PC-3 (cell line): ENCODE results near the gene NXPE3. TPM values are rescaled to one million over a fixed set of nuclear protein-coding genes. Genes with fewer than 3 reads are reported as not detected.
A peak's percentile ranks its signal among the peaks of the same experiment; 100 is the strongest.

Source experiments
- ATAC-seq: fragments of 200-7000 bp; cut with Tn5 transposase; 2 replicates; pipeline ENCODE4 v1.9.1; 2020; ENCODE audit warnings: mild to moderate bottlenecking, moderate library complexity
- BruUV-seq: library from RNA; stranded (reverse); fragments of 400-500 nt; replicated peaks from 2 replicates; lab custom pipeline; 2021; lab: Mats Ljungman, UMichigan
- CTCF ChIA-PET: fragments of 300-600 bp; sonication (Branson Sonifier 250); formaldehyde crosslinking; loops from one replicate; lab custom pipeline; 2022; ENCODE audit warnings: antibody characterized with exemption; lab: Charles Lee
- POLR2A ChIA-PET: fragments of 300-600 bp; sonication (Branson Sonifier 250); formaldehyde crosslinking; loops from one replicate; lab custom pipeline; 2022; ENCODE audit warnings: antibody characterized with exemption; ENCODE audit not compliant: unreplicated experiment; lab: Charles Lee
- DNase-seq: peaks from one replicate; pipeline ENCODE4 v3.0.0-alpha.2; 2015
- H2AFZ ChIP-seq: fragments of 300-600 bp; sonication (generic); 2 replicates; pipeline ENCODE4 v1.6.0; 2016; ENCODE audit warnings: antibody characterized with exemption, low read length
- H3F3A ChIP-seq: fragments of 300-600 bp; sonication (generic); one replicate; pipeline ENCODE4 v1.6.0; 2017; ENCODE audit warnings: antibody characterized with exemption, low read length, control low read depth, mild to moderate bottlenecking; ENCODE audit not compliant: unreplicated experiment
- H3K27ac ChIP-seq: fragments of 300-600 bp; sonication (generic); 2 replicates; pipeline ENCODE4 v1.5.1; 2016; ENCODE audit warnings: mild to moderate bottlenecking, low read length
- H3K27me3 ChIP-seq: fragments of 300-600 bp; sonication (generic); 2 replicates; pipeline ENCODE4 v1.6.1; 2016; ENCODE audit warnings: low read length, mixed read lengths
- H3K36me3 ChIP-seq: fragments of 300-600 bp; sonication (generic); 2 replicates; pipeline ENCODE4 v1.6.1; 2016; ENCODE audit warnings: low read depth, mixed run types, low read length, mixed read lengths
- H3K4me1 ChIP-seq: fragments of 300-600 bp; sonication (generic); 2 replicates; pipeline ENCODE4 v1.5.1; 2016; ENCODE audit warnings: low read length; ENCODE audit not compliant: insufficient read depth
- H3K4me2 ChIP-seq: fragments of 300-600 bp; sonication (generic); 2 replicates; pipeline ENCODE4 v1.6.0; 2016; ENCODE audit warnings: low read length
- H3K4me3 ChIP-seq: fragments of 300-600 bp; sonication (generic); 2 replicates; pipeline ENCODE4 v1.5.1; 2016; ENCODE audit warnings: mild to moderate bottlenecking, low read length, mixed read lengths
- H3K79me2 ChIP-seq: fragments of 300-600 bp; sonication (generic); 2 replicates; pipeline ENCODE4 v1.6.1; 2017; ENCODE audit warnings: low read length, mixed read lengths
- H3K9ac ChIP-seq: fragments of 300-600 bp; sonication (generic); 2 replicates; pipeline ENCODE4 v1.6.0; 2016; ENCODE audit warnings: mild to moderate bottlenecking, low read length
- H3K9me2 ChIP-seq: fragments of 300-600 bp; sonication (generic); replicated peaks from 2 replicates; pipeline ENCODE4 v1.6.1; 2016; ENCODE audit warnings: mixed run types, low read length, mixed read lengths
- H3K9me3 ChIP-seq: fragments of 300-600 bp; sonication (generic); 2 replicates; pipeline ENCODE4 v1.6.1; 2016; ENCODE audit warnings: low read length, mixed read lengths
- H4K20me1 ChIP-seq: fragments of 300-600 bp; sonication (generic); 2 replicates; pipeline ENCODE4 v1.6.1; 2016; ENCODE audit warnings: low read length, mixed read lengths
- EZH2 ChIP-seq: fragments of 300-600 bp; sonication (generic); IDR thresholded peaks from one replicate; pipeline ENCODE4 v1.6.1; 2017; ENCODE audit warnings: antibody characterized with exemption, mild to moderate bottlenecking, low read length; ENCODE audit not compliant: unreplicated experiment
- EZH2phosphoT487 ChIP-seq: fragments of 300-600 bp; sonication (generic); IDR thresholded peaks from 2 replicates; pipeline ENCODE4 v1.6.1; 2018; ENCODE audit warnings: mild to moderate bottlenecking, antibody characterized with exemption, low read length, borderline replicate concordance
- intact Hi-C: fragments of 100-400 bp; cut with micrococcal nuclease; formaldehyde crosslinking; loops from 2 replicates; pipeline ENCODE4 v1.9.0; 2023
- total RNA-seq: library from RNA; depleted of rRNA; stranded (reverse); fragments of >200 nt; gene quantifications from 2 replicates; pipeline ENCODE4 v1.2.3, GENCODE V29; 2014
- TF ChIP-seq, protein P1 (sequence below): fragments of 300-600 bp; sonication (generic); conservative IDR thresholded peaks from 2 replicates; pipeline ENCODE4 v1.5.1; 2017; ENCODE audit warnings: antibody characterized with exemption, low read depth, mild to moderate bottlenecking, low read length

The NXPE3 gene
- total RNA-seq, 1 experiment from 2014 or later, result 12.6 TPM

DNA sequence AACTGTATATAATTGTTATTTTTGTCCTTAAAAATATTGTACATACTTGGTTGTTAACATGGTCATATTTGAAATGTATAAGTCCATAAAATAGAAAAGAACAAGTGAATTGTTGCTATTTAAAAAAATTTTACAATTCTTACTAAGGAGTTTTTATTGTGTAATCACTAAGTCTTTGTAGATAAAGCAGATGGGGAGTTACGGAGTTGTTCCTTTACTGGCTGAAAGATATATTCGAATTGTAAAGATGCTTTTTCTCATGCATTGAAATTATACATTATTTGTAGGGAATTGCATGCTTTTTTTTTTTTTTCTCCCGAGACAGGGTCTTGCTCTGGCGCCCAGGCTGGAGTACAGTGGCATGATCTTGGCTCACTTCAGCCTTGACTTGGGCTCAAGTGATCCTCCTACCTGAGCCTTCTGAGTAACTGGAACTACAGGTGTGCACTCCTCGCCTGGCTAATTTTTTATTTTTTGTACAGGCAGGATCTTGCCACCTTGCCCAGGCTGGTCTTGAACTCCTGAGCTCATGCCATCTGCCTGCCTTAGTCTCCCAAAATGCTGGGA, 81.0 kb downstream of the NXPE3 start:
- peaks cover 4% of the 10 kb centered on the region; the same call in 1 of the 2 replicates for H3K79me2 ChIP-seq
- peaks cover 67% of the 10 kb centered on the region for H3K36me3 ChIP-seq

DNA sequence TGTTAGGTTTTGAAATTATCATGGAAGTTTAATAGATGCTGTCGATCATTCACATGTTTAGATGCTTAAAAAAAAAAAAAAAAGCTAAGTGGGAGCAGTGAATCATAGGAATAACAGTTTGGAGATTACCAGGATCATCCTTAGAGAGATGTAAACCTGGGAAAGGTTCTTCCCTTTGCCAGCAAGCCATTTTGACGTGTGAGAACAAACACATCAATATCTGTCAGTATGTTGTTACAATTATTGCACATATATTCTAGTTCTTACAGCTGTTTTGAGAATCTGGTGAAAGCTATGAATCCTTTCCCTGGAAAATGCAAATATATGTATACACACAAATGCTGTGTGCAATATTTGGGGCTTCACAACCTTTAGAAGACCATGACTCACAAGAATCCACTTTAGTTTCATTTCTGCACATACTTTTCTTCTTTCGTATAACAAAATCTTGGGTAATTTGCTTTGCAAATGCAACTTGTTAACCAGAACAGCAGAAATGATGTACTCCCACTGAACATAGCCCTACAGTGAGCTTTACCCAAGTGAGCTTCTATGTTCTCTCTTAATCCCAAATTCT, 82.3 kb downstream of the NXPE3 start:
- Histone ChIP-seq H3K4me1 (peaks cover 12% of the 10 kb centered on the region), H3K27me3 (no peaks in the 10 kb centered on the region), H3K9me3 (no peaks in the 10 kb centered on the region), H3K9ac (no peak overlapping the region), H4K20me1 (peaks cover 30% of the 10 kb centered on the region), H3K4me2 (no peak overlapping the region), H3K9me2 (no peaks in the 10 kb centered on the region), H3K27ac (peak overlapping the region; percentile 10; the same call in 1 of the 2 replicates), H3F3A (no peaks in the 10 kb centered on the region), H3K79me2 (0 out of 2 replicates have a peak, but pooled peaks cover 2% of the 10 kb centered on the region), H2AFZ (no peak overlapping the region), H3K36me3 (peaks cover 56% of the 10 kb centered on the region), H3K4me3 (no peak overlapping the region)
- POLR2A ChIA-PET, result interaction anchor here (0.6 to 0.7 kb wide), 3 partner anchors 8 to 67 kb away, joined by 4 to 9 read pairs (median 6); no protein-coding TSS in a partner anchor
- no TSS peak for BruUV-seq
- ATAC-seq (no peak), DNase-seq (no peak)
- TF ChIP-seq EZH2phosphoT487, result no peak
- TF ChIP-seq, protein P1, sequence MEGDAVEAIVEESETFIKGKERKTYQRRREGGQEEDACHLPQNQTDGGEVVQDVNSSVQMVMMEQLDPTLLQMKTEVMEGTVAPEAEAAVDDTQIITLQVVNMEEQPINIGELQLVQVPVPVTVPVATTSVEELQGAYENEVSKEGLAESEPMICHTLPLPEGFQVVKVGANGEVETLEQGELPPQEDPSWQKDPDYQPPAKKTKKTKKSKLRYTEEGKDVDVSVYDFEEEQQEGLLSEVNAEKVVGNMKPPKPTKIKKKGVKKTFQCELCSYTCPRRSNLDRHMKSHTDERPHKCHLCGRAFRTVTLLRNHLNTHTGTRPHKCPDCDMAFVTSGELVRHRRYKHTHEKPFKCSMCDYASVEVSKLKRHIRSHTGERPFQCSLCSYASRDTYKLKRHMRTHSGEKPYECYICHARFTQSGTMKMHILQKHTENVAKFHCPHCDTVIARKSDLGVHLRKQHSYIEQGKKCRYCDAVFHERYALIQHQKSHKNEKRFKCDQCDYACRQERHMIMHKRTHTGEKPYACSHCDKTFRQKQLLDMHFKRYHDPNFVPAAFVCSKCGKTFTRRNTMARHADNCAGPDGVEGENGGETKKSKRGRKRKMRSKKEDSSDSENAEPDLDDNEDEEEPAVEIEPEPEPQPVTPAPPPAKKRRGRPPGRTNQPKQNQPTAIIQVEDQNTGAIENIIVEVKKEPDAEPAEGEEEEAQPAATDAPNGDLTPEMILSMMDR, result no peak
- TF ChIP-seq EZH2, result no peak
- CTCF ChIA-PET, result interaction anchor here (0.6 kb wide), 3 partner anchors 24 to 367 kb away, joined by 4 to 8 read pairs (median 6); no protein-coding TSS in a partner anchor
- intact Hi-C loops, result loop anchor here (5.0 kb wide), 2 partner anchors 49 to 266 kb away; no protein-coding TSS in a partner anchor

More for the DNA sequence above, 81.0 kb downstream of the NXPE3 start:
- no TSS peak for BruUV-seq
- no peak for ATAC-seq
- no peak for DNase-seq
- ChIA-PET CTCF (no interaction called here), POLR2A (no interaction called here)
- Histone ChIP-seq H3K9me2 (no peaks in the 10 kb centered on the region), H3K9ac (no peak overlapping the region), H3K9me3 (no peaks in the 10 kb centered on the region), H3K4me3 (no peak overlapping the region), H3K4me2 (no peak overlapping the region), H4K20me1 (peaks cover 38% of the 10 kb centered on the region), H3K27ac (no peak overlapping the region), H3F3A (no peaks in the 10 kb centered on the region), H2AFZ (no peak overlapping the region), H3K27me3 (no peaks in the 10 kb centered on the region), H3K4me1 (no peaks in the 10 kb centered on the region)
- TF ChIP-seq, protein P1, result no peak
- intact Hi-C loops, result loop anchor here (5.0 kb wide), 2 partner anchors 48 to 267 kb away; no protein-coding TSS in a partner anchor
